GF-D8 (cell line): ENCODE results near the gene NEK2.
"Not testable (repeated sequence)": the region's sequence is repeated elsewhere in the genome, so short reads cannot be mapped to it uniquely, and the experiment has no call there.

Source experiments
- DNase-seq: peaks from one replicate; lab custom pipeline; 2025; lab: John Stamatoyannopoulos, UW

The NEK2 gene

DNA sequence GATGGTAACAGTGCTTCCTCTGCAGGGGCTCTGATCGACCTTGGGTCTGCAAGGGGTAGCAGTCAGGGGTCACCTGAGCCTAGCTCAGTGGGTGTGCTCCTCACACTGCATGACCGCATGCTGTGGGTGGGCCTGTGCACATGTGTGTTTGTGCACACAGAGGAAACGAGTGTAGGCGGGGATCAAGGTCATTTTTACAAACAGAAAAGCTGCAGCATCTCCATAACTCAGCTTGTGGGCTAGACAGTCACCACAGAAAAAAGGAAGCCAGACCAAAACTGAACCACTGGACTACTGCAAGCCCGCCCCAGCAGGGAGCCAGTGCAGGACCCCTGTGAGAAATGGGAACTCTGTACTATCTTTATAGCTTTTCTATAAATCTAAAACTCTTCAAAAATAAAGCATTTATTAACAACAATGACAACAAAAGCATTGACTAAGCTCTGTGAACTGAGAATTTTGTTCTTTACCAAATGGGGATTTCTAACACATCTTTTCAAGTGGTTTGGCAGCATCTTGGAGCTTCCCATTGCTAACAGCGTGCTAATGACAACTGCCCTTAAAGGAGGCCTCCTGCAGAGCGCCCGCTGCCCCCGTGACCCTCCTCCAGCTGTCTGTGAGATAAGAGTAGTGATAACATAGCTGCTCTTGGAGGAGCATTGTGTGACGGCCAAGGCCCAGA is 19.9 kb upstream of the NEK2 start:
- DNase-seq = peak; percentile 18

DNA sequence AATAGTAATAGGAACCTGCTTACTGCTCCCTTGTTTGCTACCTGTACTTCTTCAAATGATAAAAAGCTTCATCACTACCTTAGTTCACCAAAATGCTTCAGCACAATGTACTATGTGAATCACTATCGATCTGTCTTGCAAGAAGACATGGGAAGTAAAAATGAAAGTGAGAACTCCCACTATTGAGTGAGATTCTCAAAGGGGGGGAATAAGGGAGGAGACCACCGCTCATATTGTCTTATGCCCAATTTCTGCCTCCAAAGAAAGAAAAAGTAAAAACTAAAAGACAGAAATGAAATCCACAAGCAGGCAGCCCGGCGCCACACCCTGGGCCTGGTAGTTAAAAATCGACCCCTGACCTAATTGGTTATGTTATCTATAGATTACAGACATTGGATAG is 18.5 kb upstream of the NEK2 start:
- not testable (repeated sequence) for DNase-seq

DNA sequence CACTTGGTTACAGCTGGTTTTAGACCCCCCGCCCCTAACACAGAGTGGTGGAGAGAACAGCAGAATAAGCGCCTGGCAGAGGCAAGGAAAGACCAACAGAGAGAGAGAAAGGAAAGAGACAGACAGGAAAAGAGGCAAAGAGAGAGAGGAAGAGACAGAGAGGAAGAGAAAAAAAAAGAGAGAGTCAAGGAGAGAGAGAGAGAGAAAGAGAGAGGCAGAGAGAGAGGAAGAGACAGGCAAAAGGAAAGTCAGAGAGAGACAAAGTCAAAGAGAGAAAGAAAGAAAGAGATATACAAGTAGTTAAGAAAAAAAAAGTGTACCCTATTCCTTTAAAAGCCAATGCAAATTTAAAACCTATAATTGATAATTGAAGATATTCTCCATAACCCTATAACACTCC is 13.0 kb upstream of the NEK2 start:
- DNase-seq = no peak

DNA sequence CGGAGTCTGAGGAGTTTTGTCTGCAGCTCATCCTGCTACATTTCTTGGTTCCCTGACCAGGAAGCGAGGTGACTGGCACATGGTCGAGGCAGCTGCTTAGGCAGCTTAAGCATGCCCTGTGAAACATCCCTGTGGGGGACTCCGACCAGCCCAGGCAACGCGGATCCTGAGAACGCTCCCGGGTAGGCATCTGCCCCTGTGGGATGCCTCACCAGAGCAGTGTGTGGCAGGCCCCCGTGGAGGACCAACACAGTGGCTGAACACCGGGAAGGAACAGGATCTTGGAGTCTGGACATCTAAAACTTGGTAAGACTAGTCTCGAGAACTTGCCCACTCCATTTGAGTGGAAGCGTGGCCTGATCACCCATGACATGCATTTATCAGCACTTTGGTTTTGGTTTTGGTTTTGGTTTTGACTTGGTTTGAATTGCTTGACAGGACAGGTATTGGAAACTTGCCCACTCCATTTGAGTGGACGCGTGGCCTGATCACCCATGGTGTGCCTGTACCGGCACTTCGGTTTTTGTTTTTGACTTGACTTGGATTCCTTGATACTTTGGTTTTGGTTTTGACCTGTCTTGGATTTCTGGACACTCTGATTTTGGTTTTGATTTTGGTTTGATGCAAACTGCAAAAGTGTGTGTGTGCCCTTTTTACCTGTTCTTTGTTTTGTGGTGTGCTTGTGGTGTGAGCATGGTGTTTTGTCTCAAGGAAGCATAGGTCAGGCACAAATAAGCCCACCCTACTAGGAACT is 12.2 kb upstream of the NEK2 start:
- no peak for DNase-seq

DNA sequence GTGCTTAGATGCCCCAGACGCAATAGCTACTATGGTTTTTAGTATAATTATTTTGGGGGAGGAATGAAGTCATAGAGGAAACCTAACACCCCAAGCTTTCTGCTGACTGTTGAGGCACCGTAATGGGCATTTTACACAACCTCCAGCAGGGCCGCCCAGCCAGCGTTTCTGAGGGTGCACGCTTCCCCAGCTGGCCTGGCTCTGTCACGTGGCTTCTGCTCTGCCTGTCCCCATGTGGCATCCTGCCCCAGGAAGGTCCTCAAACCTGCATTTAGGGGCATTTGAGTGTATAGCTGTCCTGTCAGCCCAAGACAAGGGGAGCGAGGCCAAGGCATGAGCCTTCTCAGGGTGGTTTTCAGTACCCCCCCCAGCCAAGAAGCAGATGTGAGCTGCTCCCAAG is 10.4 kb upstream of the NEK2 start:
- DNase-seq = no peak

DNA sequence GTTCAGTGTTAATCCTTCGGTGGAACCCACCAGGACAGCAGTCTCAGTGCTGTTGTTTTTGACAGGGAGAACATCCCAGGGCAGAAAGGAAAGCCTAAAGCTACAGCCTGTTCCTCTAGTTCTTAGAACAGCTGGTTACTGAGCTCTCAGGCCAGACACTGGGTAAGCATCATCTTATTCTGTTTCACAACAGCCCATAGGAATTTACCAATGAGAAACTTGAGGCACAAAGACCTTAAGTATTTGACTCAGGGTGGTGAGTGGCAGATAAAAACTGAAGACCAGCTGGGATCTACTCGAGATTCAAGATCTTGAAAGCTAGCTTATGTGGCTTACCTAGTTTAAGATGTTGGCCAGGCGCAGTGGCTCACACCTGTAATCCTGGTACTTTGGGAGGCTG is 9.4 kb upstream of the NEK2 start:
- no peak for DNase-seq

DNA sequence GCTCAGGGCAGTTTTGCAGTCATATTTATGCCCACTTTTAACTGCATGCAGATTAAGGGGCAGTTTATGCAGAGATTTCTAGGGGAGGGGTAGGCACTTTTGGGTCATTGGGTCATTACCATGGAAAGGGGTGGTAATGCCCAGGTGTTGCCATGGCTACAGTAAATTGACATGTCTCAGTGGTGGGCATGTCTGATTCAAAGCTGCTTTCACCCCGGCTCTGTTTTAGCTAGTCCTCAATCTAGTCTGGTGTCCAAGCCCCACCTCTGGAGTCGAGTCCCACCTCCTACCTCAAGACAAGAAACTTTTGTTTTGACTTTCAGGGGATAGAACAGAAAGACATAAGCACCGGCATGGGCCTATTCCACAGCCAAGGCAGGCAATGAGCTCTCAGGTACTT is 8.9 kb upstream of the NEK2 start:
- no peak for DNase-seq

DNA sequence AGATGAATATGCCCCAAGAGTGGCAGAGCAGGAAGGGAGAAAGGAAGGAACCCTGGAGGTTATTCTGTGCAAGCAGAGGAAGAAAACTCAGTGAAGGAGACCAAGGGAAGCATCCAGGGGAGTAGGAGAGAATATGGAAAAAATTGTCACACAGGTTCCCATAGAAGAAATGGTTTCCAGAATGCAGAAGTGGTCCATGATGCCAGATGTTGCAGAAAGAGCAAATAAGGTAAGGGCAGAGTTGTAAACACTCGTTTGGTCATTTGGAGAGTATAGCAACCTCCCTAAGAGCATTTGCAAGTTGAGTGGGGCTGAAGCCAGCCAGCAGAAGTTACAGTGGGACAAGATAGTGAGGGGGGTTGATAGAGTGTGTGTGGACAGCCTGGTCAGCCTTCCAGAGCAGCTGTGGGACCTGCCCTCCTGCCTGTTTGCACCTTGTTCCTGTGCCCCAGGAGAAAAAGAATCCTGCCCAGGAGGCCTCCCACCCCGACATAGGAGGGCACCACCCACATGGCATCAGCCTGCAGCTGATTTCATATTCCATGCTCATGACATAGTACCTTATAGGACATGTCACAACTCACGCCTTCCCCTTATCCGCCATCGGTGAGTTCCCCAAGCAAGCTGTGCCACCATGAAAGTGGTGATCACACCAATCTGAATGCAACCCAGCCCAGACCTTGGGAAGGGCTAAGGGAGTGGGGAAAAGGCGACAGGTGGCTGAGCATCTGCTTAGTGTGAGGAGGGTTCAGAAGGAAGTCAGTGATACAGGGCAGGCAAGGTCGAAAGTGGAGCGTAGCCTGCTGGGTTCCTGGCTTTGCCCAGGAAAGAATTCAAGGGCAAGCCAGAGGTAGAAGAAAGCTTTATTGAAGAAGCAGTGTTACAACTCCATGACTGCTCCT is 8.2 kb upstream of the NEK2 start:
- DNase-seq = no peak

DNA sequence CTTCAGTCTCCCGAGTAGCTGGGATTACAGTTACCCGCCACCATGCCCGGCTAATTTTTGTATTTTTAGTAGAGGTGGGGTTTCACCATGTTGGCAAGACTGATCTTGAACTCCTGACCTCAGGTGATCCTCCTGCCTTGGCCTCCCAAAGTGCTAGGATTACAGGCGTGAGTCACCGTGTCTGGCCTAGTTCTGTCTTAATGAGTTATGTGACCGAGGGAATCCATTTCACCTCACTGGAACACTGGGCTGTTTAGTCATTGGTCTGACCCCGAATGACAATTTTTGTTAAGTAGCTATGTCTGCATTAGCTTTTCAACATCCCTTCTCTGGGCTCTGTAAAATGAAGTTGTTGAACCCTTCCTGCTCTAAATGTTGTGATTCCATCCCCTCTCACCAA is 6.8 kb upstream of the NEK2 start:
- not testable (repeated sequence) for DNase-seq

DNA sequence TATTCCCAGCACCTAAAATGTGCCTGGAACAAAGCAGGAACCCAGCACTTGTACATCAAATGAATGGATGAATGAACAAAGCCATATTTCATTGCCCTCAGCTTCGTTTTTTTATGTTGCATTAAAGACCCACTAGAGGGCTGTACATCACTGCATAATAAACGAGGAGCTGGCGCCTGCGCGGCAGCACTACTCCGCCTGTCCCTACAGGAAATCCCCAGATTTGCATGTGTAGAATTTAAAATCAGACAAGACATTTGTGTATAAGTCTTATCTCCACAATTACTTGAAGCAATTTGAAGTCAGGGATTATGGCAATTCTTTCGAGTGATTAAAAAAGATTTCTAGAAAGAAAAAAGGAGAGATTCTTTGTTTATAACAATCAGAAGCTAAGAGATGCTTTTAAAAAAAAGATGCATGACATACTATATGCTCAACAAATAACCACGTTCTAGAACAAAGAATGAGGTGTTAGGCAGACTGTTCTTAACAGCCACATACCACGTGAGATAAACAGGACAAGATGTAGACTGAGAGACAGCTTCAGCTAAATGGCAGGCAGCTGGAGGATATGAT is 5.4 kb upstream of the NEK2 start:
- peak; percentile 31 for DNase-seq

DNA sequence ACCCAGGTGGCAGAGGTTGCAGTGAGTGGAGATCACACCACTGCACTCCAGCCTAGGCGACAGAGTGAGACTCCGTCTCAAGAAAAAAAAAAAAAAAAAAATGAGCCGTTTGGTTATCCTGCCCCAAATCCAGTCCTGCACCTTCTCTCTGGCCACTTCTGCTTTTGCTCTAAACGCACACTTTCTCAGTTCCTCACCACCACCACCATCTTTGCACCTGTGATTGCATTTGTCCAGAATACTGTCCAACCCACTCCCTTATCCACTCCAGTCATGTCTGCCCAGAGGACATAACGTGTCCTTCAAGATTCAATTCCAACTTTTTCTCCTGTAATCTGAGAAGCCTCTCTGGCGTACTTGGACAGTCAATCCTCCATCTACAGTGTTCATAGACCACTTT is 2.2 kb upstream of the NEK2 start:
- no peak for DNase-seq

DNA sequence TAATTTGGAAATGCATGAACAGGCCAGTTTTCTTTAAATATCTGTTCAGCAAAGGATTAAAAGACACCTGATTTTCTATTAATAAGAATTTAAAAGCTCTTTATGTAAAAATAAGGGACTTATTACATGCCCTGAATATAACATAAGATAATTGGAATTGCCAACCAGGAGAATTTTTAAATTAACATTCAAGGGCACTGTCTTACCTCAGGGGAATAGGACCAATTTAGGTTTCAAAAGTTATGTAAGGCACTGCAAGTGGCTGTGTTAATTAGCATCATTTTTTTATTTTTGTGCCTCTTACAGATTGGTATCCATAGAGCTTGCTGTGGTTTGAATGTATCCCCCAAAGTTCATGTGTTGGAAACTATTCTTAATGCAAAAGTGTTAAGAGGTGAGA is 1.3 kb upstream of the NEK2 start:
- no peak for DNase-seq

DNA sequence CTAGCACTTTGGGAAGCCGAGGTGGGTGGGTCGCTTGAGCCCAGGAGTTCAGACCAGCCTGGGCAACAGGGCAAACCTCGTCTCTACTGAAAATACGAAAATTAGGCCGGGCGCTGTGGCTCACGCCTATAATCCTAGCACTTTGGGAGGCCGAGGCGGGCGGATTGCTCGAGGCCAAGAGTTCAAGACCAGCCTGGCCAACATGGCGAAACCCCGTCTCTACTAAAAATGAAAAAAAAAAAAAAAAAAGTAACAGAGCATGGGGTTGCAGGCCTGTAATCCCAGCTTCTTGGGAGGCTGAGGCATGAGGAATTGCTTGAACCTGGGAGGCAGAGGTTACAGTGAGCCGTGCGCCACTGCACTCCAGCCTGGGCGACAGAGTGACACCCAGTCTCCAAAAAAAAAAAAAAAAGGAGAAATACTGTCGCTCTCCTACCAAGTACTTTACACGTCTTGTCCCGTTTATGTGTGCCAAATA is 724 bp upstream of the NEK2 start:
- no peak for DNase-seq

DNA sequence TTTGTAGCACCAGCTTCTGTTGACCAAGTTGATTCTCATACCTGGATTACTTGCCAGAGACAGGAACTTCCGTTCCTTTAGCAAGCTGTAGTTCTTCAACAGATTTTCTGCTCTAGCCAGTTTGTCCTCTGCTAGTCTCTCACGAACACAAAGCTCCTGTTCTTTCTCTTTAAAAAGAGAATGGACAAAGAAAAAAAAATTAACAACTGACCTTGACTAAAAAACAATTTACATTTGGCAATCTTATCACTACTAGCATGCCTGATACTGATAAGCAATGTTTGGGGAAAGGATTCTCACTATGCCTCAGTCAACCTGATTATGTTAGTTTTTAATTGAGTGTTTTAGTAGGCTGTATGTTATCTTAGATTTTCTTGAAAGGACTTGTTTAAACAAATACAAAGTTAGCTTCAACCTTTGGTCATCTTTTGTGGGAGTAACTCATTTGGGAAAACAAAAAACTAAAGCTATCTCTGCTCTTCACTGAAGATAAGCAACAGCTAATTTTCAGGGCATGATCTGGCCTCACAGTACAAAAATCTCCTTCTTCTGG is 8.3 kb downstream of the NEK2 start:
- DNase-seq = no peak

DNA sequence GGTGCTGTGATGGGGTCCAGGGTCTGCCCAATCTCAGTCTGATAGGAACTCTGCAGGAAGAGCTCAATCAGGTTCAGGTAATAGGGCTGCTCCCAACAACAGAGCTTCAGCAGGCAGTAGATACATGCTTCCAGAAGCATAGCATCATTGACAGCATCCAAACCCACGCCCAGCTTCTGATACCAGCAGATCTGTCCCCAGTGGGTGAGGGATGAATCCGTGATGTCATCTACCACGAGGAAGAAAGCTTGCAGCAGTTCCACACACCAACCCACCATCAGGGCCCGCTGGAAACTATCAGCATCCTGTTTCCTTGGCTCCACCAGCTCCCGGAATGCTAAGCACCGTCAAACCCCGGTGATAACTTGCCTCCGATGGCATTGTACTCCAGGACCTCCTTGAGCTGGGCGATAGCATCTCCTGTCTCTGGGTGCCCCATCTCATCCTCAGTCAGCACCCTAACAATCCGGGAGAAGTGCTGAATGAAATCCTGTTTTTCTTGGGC is 14.7 kb downstream of the NEK2 start:
- DNase-seq = no peak

DNA sequence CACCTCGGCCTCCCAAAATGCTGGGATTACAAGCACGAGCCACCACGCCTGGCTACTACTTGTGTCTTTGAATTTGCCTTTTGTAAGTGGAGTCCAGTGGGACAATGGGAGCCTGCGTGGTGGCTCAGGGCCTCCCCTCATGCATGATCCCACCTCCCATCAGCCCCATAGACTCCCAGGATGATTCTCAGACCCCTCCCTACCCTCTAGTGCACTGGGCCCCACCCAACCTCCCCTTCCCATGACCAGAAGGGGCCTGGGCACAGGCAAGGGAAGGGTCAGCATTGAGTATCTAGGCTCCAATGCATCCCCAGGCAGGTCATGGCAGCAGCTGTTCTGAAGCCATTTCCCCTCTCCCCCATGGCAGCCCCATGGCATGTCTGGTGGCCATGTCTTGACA is 18.7 kb downstream of the NEK2 start:
- DNase-seq = no peak

DNA sequence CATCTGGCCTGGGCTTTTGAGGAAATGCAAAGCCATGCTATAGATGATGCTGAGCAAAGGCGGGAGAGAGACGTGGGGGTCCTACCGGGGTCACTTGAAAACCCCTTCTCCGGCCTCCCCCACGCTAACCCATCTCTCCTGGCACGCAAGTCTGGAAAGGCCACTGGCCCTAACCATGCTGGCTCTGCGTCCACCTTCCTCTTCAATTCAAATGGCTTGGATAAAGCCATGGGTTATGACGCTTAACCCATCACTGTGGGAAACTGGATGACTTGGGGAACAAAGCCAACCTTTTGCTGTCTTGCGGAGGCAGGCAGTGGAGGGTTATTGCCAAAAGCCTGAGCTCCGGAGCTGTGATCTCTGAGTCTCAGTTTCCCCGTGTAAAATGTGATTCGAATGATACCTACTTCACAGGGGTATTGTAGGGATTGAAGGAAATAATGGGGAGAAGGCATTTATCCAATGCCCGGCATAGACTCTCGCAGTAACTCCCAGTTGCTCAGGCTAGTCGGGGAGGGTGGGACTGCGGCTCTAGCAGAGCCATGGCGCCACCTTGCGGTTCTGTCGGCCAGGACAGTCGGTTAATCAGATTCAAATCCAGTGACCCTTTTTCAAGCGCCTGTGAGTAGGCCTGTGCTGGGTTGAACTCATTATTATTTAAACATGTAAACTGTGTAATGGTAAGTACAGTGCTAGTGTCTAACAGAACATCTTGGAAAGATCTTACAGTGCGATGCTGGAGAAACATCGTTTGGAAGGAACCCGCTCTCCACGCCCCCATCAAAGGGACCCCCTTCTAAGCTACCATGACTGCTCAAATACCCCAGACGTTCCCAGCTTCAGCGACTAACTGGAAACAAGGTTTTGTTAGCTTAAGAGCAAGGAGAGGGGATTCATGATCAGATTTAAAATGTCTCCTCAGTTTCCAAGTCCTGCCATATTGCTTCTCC is 20.3 kb downstream of the NEK2 start:
- DNase-seq = peak; percentile 31

DNA sequence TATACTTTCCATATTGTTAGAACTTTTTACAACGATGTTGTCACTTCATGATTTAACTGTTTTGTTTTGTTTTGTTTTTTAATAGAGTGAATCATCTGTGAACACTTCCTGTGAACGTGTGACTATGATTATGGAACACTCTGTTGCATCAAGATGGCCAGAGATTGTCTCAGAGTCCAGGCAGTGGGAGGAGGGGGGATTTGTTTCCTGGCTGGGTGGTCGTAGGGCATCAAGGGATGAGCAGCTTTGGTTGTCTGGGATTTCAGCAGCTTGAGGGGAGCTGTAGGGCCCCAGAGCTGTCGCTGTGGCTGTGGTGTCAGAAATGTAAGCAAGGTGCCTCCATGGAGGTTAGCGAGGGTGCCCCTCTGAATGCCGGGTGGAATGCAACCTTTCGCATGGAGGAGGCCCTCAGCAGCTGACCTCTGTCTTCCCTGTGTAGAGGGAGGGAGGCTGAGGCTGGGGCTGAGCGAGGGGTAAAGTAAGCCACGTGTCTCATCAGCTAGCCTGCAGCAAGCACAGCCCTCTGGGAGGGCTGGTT is 21.4 kb downstream of the NEK2 start:
- DNase-seq = no peak

DNA sequence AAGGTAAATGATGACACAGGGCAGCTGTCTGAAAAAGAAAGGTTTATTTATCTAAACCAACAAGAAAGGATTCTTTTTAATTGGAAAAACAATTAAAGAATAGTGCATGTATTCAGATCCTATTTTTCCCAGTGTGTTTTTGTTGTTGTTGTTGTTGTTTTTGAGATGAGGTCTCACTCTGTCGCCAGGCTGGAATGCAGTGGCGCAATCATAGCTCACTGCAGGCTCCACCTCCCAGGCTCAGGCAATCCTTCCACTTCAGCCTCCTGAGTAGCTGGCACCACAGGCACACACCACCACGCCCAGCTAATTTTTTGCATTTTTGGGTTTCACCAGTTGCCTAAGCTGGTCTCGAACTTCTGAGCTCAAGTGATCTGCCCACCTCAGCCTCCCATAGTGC is 22.1 kb downstream of the NEK2 start:
- DNase-seq = no peak

DNA sequence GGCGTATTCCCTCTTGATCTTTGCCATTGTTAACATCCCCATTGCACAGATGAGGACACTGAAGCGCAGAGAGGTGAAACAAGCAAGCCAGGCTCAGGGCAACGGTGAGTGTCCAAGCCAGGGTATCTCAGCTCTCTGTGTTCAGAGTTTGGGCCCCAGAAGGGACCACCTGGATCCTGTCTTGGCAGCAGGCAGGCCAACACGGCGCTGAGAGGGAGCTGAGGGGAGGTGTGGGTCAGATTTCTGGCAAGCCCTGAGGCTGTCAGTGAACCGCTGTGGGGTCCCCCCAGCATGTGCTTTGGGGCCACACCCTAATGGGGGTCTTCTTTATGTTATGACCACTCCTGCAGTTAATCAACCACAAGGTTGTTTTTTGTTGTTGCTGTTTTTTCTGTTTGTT is 23.1 kb downstream of the NEK2 start:
- no peak for DNase-seq
